Stimulated activated CD8-positive, alpha-beta memory T cell treated with anti-CD3 and anti-CD28 coated beads, Interleukin-7, amount 100 ng/mL, for 4 hours (primary cell): ENCODE data around the gene GAST.
A peak's percentile ranks its signal among the peaks of the same experiment; 100 is the strongest.
"Not testable (repeated sequence)": the region's sequence is repeated elsewhere in the genome, so short reads cannot be mapped to it uniquely, and the experiment has no call there.

Experiments used
- DNase-seq, 2 donors: peaks; one replicate each; pipeline ENCODE4 v3.0.0-alpha.2; 2020; ENCODE audit warnings: low read depth in 2 of 2

GAST gene

DNA sequence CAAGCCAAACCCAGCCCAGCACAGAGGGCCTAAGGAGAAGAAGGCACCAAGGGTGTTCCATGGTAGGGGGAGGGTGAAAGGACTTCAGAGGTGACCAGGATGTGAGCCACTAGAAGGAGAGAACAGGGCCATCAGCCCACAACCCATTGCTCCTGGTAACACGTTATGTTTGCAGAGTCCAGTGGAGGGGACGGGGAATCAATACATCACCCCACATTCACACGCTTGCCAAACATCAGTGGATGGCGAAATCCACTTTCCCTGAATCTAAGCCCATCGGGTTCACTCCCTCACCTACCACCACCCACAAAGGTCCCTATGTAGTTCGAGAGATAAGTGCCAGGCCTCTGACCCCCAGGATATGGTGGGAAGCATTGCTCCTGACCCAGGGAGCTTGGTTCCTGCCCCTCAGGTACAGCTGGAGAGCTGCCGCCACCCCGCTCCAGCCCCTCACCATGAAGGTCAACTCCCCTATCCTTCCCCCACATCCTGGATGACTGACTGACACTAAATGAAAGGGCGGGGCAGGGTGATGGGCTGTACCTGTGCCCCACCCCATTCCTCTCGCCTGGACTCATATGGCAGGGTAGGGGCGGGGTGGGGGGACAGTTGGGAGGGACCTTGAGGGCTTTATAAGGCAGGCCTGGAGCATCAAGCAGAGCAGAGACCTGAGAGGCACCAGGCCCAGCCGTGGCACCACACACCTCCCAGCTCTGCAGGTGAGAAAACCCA lies at the start of gene GAST:
Gene GAST, plus strand, starts transcription at position 663 of the 732 bp plus-strand sequence. CDS start 3,106 bp downstream, outside the sequence.
- DNase-seq = no peak

- DNase-seq = no peak
Measured at GRCh38 chr17:41663451-41664171, 48.5 kb upstream of the GAST start.

DNA sequence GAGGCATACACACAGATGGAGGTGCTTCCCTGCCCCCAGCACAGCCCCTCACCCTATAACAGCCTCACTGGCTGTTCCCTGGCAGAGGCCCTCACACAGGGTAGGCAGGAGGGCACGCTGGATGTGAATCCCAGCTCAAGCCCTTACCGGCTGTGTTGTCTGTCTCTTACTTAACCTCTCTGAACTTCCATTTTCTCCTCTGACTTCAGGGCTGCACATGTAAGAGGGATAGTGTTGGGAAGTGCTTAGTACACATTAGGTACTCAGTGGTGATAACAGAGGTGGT lies 48.0 kb upstream of the GAST start:
- no peak for DNase-seq

DNA sequence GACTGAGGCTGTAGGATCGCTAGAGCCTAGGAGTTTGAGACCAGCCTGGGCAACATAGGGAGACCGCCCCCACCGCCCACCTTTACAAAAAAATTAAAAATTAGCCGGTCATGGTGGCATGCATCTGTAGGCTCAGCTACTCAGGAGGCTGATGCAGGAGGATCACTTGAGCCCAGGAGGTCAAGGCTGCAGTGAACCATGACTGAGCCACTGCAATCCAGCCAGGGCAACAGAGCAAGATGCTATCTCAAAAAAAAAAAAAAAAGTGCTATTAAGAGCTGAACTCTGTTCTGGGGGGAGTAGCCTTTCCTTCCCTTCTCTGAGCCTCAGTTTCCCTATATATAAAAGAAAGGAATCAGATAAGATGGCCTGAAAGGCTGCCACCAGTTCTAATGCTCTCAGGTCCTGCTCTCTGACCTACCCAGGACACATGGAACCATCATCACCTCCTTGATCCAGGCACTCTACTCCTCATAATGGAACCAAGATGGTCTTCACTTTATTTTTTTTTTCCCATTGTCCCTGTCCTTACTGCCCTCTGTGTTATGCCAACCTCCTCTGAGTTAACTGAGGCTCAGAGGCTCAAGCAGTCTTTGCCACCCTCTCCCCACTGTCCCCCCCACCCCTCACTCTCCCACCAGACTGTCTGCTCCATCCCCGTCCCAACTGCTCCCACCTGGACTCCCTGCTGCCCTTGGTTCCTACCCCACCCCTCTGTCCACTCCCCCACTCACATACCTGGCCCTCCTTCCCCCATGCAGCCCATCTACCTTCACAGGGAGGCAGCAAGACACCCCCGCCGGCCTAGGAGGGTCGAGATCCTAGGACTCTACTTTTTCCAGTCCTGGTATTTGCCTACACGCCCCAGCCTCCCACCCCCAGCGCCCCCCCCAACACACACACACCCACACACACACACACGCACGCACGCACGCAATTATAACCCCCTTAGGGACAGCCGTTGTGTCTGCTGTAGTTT lies 47.3 kb upstream of the GAST start:
- DNase-seq = no peak

- peak; percentile 68 to 81 for DNase-seq
Measured at GRCh38 chr17:41665566-41666236, 46.4 kb upstream of the GAST start.

- peak; percentile 66 to 70 for DNase-seq
Measured at GRCh38 chr17:41666237-41666641, 45.9 kb upstream of the GAST start.

DNA sequence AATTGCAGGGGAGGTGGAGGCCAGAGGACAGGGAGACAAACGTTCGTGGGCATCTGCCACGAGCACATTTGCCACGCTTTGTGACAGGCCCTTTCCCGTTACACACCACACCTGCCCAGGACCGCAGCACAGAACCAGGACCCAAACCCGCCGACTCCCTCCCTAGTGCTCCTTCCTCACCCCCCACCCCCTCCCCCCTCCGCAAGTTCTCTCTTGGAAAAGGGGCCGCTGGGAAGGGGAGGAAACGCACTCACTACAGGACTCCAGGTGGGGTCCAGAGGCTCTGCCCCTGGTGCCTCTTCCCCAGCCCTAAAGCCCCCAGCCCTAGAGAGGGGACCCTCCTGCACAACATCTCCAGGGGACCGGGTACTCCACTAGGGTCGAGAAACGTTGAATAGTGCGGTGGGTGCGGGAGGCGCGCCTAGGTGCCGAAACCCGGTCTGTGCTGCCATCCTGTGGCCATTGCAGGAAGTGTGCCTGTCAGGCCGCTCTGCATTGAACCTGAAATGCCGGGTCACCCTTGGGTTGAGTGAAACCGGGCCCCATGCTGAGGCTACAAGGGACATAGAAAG lies 45.3 kb upstream of the GAST start:
- peak; percentile 72 to 73 for DNase-seq

DNA sequence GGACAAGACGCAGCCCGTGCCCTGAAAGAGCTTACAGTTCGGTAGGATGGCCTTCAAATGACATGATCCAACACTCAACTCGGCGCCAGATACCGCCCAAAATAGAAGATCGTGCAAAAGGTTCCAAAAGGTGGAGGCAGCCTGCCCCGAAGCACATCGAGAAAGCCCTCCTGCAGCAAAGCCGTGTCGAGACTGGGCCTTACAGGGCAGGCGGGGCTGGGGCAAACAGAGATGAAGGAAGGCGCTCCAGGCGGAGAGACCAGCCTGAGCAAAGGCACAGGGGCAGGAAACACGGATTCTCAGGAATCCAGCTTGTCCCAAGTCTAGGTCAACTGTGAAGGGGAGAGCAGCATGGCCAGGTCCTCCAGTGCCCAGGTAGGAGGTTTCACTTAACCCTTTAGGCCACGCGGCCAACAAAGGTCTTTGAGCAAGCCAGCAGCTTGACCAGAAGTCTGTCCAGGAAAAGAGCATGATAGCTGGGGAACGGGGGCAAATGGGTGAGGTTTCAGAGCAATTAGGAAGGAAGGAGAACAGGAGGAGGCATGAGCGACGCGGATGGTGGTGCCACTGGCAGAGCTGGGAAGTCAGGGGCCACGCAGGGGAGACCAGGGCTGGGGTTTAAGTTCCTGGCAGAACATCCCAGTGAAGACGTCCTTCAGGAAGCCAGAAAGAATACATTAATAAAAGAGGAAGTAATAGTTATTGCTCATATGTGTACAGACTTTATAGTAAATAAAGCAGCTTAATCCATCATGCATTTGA lies 44.7 kb upstream of the GAST start:
- DNase-seq = no peak

DNA sequence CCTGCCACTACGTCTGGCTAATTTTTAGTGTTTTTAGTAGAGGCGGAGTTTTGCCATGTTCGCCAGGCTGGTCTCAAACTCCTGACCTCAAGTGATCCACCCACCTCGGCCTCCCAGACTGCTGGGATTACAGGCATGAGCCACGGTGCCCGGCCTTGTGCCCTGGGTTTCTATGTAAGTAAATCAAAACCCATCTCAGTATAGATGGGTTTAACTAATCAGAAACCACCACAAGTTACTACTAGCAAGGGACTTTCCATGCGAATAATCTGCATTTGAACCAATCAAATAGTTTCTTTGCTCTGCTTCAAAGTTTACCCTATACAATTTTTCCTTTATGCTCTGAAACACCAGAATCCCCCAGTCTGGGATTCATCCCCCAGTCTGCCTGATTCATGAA lies 40.0 kb upstream of the GAST start:
- DNase-seq = no peak

GRCh38 chr17:41675157-41676057 lies 36.7 kb upstream of the GAST start:
- not testable (repeated sequence) for DNase-seq

DNA sequence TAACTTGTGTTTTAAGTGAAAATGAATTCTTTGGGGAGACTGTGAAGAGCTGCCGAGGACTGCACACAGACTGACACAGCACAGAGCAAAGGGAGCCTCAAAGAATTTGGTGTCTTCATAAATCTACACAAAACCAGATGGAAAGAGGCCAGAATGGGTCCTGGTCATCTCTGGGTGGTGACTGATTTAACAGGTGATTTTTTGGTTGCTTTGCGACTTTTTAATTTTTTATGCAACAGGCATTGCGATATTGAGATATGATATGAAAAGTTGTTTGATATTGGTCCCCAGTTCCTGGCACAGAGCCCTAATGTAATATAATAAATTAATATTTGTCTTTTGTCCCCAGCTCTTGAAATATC lies 36.1 kb upstream of the GAST start:
- no peak for DNase-seq

DNA sequence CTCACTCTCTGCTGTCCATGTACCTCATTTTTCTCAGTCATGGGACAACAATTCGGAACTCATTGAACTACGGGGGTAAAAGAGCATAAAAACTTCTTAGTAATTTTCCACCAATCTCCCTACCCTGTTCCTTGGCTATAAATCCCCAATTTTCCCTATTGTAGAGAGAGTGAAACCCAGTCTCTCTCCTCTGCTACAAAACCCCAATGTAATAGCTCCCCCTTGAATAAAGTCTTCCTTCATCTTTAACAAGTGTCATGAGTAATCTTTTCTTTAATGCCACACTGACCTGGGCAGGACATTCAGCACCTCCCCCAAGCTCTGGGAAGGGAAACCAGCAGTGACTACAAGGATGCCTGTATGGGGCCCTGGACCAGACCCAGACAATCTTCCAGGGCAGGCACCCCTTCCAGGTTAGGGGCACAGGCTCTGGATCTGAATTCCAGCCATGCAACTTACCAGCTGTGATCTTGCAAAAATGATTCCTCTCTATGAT lies 33.7 kb upstream of the GAST start:
- DNase-seq = no peak

DNA sequence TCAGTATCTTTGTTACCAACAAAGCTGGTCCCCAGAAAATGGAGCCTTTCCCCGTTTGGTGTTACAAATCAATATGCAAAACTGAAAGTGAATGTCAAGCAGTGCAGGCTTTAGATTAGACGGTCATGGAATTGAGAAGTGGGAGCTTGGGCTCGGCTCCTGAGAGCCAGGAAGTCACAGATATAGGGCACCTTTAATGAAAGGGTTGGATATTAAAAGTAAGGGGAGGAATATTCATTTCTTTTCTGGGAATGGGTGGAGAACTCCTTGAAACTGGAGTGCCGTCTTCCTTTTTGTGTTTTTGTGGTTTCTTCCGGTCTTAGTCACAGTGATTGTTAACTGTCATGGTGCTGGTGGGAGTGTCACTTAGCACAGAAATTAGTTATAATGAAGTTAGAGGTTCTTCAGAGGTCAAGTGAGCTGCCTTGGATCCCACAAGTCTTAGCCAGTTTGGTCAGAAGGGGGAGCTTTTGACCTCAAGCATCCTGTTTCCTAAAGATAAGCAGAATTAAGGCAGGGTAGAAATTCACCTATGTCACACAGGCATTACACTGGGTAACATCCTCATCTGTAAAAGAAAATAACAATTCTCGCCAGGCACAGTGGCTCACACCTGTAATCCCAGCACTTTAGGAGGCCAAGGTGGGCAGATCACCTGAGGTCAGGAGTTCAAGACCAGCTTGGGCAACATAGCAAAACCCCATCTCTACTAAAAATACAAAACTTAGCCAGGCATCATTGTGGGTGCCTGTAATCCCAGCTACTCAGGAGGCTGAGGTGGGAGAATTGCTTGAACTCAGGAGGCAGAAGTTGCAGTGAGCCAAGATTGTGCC lies 33.0 kb upstream of the GAST start:
- peak; percentile 34 to 58 for DNase-seq

- DNase-seq = no peak
Measured at GRCh38 chr17:41679740-41680425, 32.2 kb upstream of the GAST start.

GRCh38 chr17:41680426-41681040 lies 31.6 kb upstream of the GAST start:
- no peak for DNase-seq

GRCh38 chr17:41681776-41682175 lies 30.4 kb upstream of the GAST start:
- no peak for DNase-seq

- no peak for DNase-seq
Measured at GRCh38 chr17:41682631-41683030, 29.5 kb upstream of the GAST start.
